Endothelial cell of umbilical vein (primary cell): ENCODE results near the gene GRK6. TPM values are rescaled to one million over a fixed set of nuclear protein-coding genes. Genes with fewer than 3 reads are reported as not detected.

Experiments
- BruUV-seq: library from RNA; stranded (reverse); fragments of 400-500 nt; replicated peaks from 2 replicates; lab custom pipeline; 2021; lab: Mats Ljungman, UMichigan
- CTCF ChIA-PET: fragments of 300-600, 350-600 bp; sonication (Branson Sonifier 250); formaldehyde crosslinking; loops from one replicate; lab custom pipeline; 2021; ENCODE audit warnings: antibody characterized with exemption, inconsistent platforms; lab: Charles Lee
- POLR2A ChIA-PET: fragments of 300-600, 350-600 bp; sonication (Branson Sonifier 250); formaldehyde crosslinking; loops from one replicate; lab custom pipeline; 2021; ENCODE audit warnings: antibody characterized with exemption, inconsistent platforms; lab: Charles Lee
- DNase-seq: peaks from one replicate; pipeline ENCODE4 v3.0.0-alpha.2; 2011; ENCODE audit warnings: low read depth, low spot score
- FAIRE-seq: peaks from 2 replicates; lab custom pipeline; 2011; peaks lifted over from hg19 to GRCh38; lab: Jason Lieb, UNC
- H2AFZ ChIP-seq: 2 replicates; pipeline ENCODE4 v1.6.0; 2012; ENCODE audit warnings: low read depth, low read length, control low read depth, inconsistent platforms
- H3K27ac ChIP-seq: 2 replicates; pipeline ENCODE4 v1.5.1; 2011; ENCODE audit warnings: low read depth, mild to moderate bottlenecking, control low read depth, low read length, moderate library complexity; ENCODE audit not compliant: insufficient read depth
- H3K27me3 ChIP-seq, 2 experiments: 2 replicates each; pipeline versions ENCODE4 v1.6.0 to v1.6.1; 2011; ENCODE audit warnings: low read length in 2 of 2, mixed read lengths in 1 of 2; ENCODE audit not compliant: control insufficient read depth in 2 of 2, insufficient read depth in 2 of 2
- H3K36me3 ChIP-seq, 2 experiments: 2 replicates in 1 of 2; 3 replicates in 1 of 2; pipeline ENCODE4 v1.5.1; 2011; ENCODE audit warnings: low read length in 2 of 2, mild to moderate bottlenecking in 1 of 2, moderate library complexity in 1 of 2; ENCODE audit not compliant: control insufficient read depth in 2 of 2, insufficient read depth in 2 of 2; ENCODE audit errors: extremely low read depth in 1 of 2
- H3K4me1 ChIP-seq: 3 replicates; pipeline ENCODE4 v1.5.1; 2011; ENCODE audit warnings: mild to moderate bottlenecking, low read length; ENCODE audit not compliant: control insufficient read depth, insufficient read depth; ENCODE audit errors: extremely low read depth
- H3K4me2 ChIP-seq: 2 replicates; pipeline ENCODE4 v1.6.1; 2011; ENCODE audit warnings: low read length, control low read depth, mixed read lengths; ENCODE audit not compliant: insufficient read depth
- H3K4me3 ChIP-seq, 3 experiments: fragments of 200-600 bp in 1 of 3; sonication (generic), shearing (Covaris generic) in 1 of 3; replicated peaks in 1 of 3; 2 replicates each; pipeline ENCODE4 v1.5.1; 2011 to 2016; ENCODE audit warnings: control low read depth in 3 of 3, low read length in 3 of 3, mild to moderate bottlenecking in 2 of 3, inconsistent platforms in 1 of 3, low read depth in 1 of 3, moderate library complexity in 1 of 3; ENCODE audit not compliant: insufficient read depth in 1 of 3
- H3K79me2 ChIP-seq: 2 replicates; pipeline ENCODE4 v1.6.0; 2012; ENCODE audit warnings: low read length, inconsistent platforms; ENCODE audit not compliant: control insufficient read depth, insufficient read depth
- H3K9ac ChIP-seq: replicated peaks from 2 replicates; pipeline ENCODE3; 2011; ENCODE audit warnings: low read length, control low read depth; ENCODE audit not compliant: insufficient read depth; ENCODE audit errors: extremely low read depth
- H3K9me1 ChIP-seq: replicated peaks from 3 replicates; pipeline ENCODE4 v1.6.0; 2011; ENCODE audit warnings: mild to moderate bottlenecking, low read length; ENCODE audit not compliant: control insufficient read depth, insufficient read depth; ENCODE audit errors: extremely low read depth
- H3K9me3 ChIP-seq: replicated peaks from 2 replicates; pipeline ENCODE4 v1.5.1; 2012; ENCODE audit warnings: low read length, inconsistent platforms; ENCODE audit not compliant: control insufficient read depth, insufficient read depth
- H4K20me1 ChIP-seq: replicated peaks from 2 replicates; pipeline ENCODE3; 2011; ENCODE audit warnings: mild to moderate bottlenecking, low read length; ENCODE audit not compliant: control insufficient read depth, insufficient read depth; ENCODE audit errors: extremely low read depth
- CTCF ChIP-seq, 2 donors: IDR thresholded peaks; 1 replicate in 1 of 2; 2 replicates in 1 of 2; pipeline ENCODE4 v1.5.1; 2011; ENCODE audit warnings: low read length in 2 of 2, mild to moderate bottlenecking in 2 of 2, moderate library complexity in 2 of 2, control low read depth in 1 of 2, inconsistent platforms in 1 of 2, low read depth in 1 of 2; ENCODE audit not compliant: insufficient read depth in 1 of 2; ENCODE audit errors: extremely low read depth in 1 of 2
- EZH2 ChIP-seq: IDR thresholded peaks from 2 replicates; pipeline ENCODE4 v1.6.1; 2012; ENCODE audit warnings: borderline replicate concordance, low read depth, mild to moderate bottlenecking, moderate library complexity, low read length, inconsistent platforms; ENCODE audit not compliant: severe bottlenecking
- FOS ChIP-seq: IDR thresholded peaks from 2 replicates; pipeline ENCODE4 v1.6.1; 2011; ENCODE audit warnings: mild to moderate bottlenecking, low read length, moderate library complexity, borderline replicate concordance; ENCODE audit not compliant: insufficient read depth
- GATA2 ChIP-seq: IDR thresholded peaks from 2 replicates; pipeline ENCODE4 v1.7.0; 2011; ENCODE audit warnings: low read depth, mild to moderate bottlenecking, moderate library complexity, mixed read lengths, low read length; ENCODE audit not compliant: insufficient read length, insufficient read depth
- JUN ChIP-seq: IDR thresholded peaks from 2 replicates; pipeline ENCODE4 v1.6.1; 2011; ENCODE audit warnings: borderline replicate concordance, low read depth; ENCODE audit not compliant: insufficient read length, insufficient read depth
- MYC ChIP-seq: IDR thresholded peaks from one replicate; pipeline ENCODE4 v1.6.1; 2011; ENCODE audit warnings: mild to moderate bottlenecking, low read depth, low read length
- POLR2A ChIP-seq: IDR thresholded peaks from 2 replicates; pipeline ENCODE4 v1.6.1; 2012; ENCODE audit warnings: low read depth, mild to moderate bottlenecking, control low read depth, low read length
- POLR2AphosphoS5 ChIP-seq: IDR thresholded peaks from 2 replicates; pipeline ENCODE4 v1.6.1; 2012; ENCODE audit warnings: low read depth, mild to moderate bottlenecking, control low read depth, low read length, moderate library complexity; ENCODE audit not compliant: insufficient read depth
- dilution Hi-C: fragments of 300-500 bp; cut with MboI; formaldehyde crosslinking; loops from one replicate; pipeline ENCODE4 v1.15.0; 2019; ENCODE audit warnings: low sequenced_read_pairs; ENCODE audit not compliant: extremely low pct_ligation_motif_present
- intact Hi-C: fragments of 100-400 bp; cut with micrococcal nuclease; formaldehyde crosslinking; loops from one replicate; pipeline ENCODE4 v1.10.0; 2022
- polyA plus RNA-seq, 4 experiments: library from polyadenylated mRNA; depleted of rRNA in 3 of 4; stranded (reverse) in 3 of 4; unstranded in 1 of 4; fragments of >200 nt; gene quantifications; 2 replicates each; pipeline versions ENCODE4 v1.2.1 to v1.2.3, GENCODE V29; 2011 to 2012; ENCODE audit warnings: missing spikeins in 1 of 4
- total RNA-seq: library from RNA; stranded (reverse); gene quantifications from 2 replicates; pipeline ENCODE4 v1.2.3, GENCODE V29; 2021
- TF ChIP-seq, protein P1 (sequence below): IDR thresholded peaks from 2 replicates; pipeline ENCODE4 v1.6.1; 2011; ENCODE audit not compliant: insufficient read depth, insufficient read length

GRK6 gene
- total and polyA plus RNA-seq, 2 donors (not counting 3 experiments of a cell fraction or from before 2014, with no cell fraction given): 28.9 to 36.4 TPM

- CTCF ChIA-PET: interaction anchor here (1.1 to 1.5 kb wide), 3 partner anchors 14 to 18 kb away, joined by 3 to 7 read pairs (median 4); no protein-coding TSS in a partner anchor
These were observed 39.9 kb upstream of the GRK6 start for GRCh38 chr5:177386542-177386941.

More at GRCh38 chr5:177386542-177386941, 39.9 kb upstream of the GRK6 start:
- TF ChIP-seq EZH2 (no peak), MYC (no peak), GATA2 (no peak), POLR2A (no peak), FOS (no peak), CTCF (IDR thresholded peaks at IDR 0.05; ENCODE audit: extremely low read depth in 1 of 2, insufficient read depth in 1 of 2, low read depth in 1 of 2, low read length in 2 of 2) (no peak), JUN (no peak), POLR2AphosphoS5 (no peak)
- TF ChIP-seq, protein P1, sequence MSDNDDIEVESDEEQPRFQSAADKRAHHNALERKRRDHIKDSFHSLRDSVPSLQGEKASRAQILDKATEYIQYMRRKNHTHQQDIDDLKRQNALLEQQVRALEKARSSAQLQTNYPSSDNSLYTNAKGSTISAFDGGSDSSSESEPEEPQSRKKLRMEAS: no peak
- no peaks in the 10 kb centered on the region for H3K9me1 ChIP-seq
- H3K36me3 ChIP-seq: no peaks in the 10 kb centered on the region
- intact Hi-C loops (no loop called here), dilution Hi-C loops (no loop called here)
- H4K20me1 ChIP-seq: no peaks in the 10 kb centered on the region
- H3K9ac ChIP-seq: no peak overlapping the region
- FAIRE-seq (no peak), DNase-seq (no peak)
- no peaks in the 10 kb centered on the region for H3K9me3 ChIP-seq
- no peaks in the 10 kb centered on the region for H3K79me2 ChIP-seq
- H2AFZ ChIP-seq: no peak overlapping the region
- H3K4me3 ChIP-seq: no peak overlapping the region
- POLR2A ChIA-PET: no interaction called here
- H3K4me2 ChIP-seq: no peak overlapping the region
- peaks cover 0 to 4% of the 10 kb centered on the region in 2 experiments for H3K27me3 ChIP-seq
- H3K27ac ChIP-seq: no peak overlapping the region
- BruUV-seq: no TSS peak
- no peaks in the 10 kb centered on the region for H3K4me1 ChIP-seq
